Mucosa of gallbladder (tissue), 1 donor: ENCODE data around the gene RHEBL1. TPM values are rescaled to one million over a fixed set of nuclear protein-coding genes. Genes with fewer than 3 reads are reported as not detected.

Experiments used
- DNase-seq: peaks from one replicate; pipeline ENCODE4 v3.0.0-alpha.2; 2020; ENCODE audit warnings: low spot score
- total RNA-seq: library from RNA; stranded (reverse); gene quantifications from one replicate; pipeline ENCODE4 v1.2.1, GENCODE V29; 2021
- donor health status: DM: no; HTN: no; CAD: no.

RHEBL1 gene
- total RNA-seq, 1 donor from 2014 or later = 0.29 TPM

DNA sequence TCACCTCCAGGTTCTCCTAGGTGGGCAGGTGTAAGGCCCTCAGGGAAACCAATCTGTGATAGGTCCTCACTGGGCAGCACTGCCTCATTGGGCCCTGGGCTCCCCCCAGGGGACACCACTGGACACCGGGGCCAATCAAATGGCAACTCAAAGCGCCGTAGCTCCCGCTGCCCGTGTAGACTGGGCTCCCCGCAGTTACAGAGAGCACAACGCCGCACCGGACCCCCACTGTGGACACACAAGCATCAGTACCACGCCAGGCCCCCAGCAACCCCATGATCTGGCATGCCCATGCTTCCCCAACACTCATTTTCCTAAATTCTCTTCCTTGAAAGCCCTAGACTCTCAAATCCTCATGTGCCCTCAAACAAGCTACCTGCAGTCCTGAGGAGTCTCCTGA, 15.3 kb downstream of the RHEBL1 start:
- DNase-seq = no peak

DNA sequence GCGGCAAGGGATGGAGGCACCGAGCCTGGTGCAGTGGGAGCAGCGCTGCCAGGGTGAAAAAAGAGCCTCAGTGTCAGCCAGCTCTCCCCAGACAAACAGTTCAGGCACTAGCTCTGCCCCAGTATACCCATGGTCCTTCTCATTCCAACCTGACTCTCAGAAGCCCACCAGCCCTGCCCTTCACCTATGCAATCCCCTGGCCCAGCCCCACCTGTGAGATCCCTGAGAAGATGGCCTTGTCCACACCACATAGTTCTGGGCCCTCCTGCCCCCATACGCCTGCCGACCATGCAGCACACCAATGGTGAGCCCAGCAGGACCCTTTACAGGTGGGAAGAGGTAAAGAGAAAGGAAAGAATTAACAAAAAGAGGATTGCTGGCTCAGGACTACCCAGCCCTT, 15.7 kb downstream of the RHEBL1 start:
- DNase-seq = no peak

DNA sequence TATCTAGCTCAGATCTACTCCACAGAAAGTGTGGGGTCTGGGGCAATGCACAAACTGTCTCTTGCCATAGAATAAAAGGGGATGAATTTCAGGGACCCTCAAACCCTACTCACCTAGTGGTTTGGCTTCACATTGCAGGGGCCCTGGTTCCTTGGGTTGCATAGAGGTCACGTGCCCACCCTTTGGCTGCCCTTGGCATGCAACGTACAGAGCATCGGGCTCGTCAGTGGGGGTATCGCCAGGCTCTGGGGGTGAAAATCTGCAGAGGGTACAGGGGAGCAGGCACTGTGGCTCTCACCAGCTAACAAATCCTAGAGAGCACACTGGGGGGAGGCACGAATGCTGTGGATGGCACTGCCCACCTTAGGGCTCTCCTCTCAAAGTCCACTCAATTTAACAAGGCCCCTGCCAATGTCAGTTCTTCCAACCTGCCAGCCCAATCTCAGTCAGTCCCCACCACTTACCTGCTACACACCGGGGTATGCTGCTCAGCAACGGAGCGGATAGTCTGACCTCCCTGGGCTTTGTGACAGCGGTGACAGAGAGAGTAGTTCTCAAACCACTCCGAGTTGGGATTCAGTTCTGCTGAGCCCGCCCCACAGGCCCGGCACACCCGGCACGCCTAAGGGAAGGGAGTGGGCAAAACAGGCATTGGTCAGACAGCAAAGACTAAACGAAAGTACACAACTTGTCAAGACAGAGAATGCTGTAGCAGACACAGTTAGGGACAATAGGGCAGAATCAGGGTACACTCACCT, 17.1 kb downstream of the RHEBL1 start:
- no peak for DNase-seq

DNA sequence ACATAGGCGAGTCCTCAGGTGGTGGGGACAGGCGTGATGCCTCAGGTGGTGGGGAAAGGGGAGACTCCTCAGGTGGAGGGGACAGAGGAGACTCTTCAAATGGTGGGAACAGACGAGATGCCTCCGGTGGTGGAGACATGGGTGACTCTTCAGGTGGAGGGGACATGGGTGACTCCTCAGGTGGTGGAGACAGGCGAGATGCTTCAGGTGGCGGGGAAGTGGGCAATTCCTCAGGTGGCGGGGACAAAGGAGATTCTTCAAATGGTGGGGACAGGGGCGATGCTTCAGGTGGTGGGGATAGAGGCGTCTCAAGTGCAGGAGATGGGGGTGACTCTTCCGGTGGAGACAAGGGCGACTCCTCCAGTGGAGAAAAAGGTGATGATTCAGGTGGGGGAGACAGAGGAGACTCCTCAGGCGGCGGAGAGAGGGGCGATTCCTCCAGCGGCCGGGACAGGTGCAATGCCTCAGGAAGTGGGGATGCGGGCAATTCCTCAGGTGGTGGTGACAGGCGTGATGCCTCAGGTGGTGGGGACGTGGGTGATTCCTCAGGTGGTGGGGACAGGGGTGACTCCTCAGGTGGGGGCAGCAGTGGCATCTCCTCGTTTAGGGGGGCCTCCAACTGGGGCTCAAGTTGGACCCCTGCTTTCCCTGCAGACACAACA, 17.9 kb downstream of the RHEBL1 start:
- no peak for DNase-seq

DNA sequence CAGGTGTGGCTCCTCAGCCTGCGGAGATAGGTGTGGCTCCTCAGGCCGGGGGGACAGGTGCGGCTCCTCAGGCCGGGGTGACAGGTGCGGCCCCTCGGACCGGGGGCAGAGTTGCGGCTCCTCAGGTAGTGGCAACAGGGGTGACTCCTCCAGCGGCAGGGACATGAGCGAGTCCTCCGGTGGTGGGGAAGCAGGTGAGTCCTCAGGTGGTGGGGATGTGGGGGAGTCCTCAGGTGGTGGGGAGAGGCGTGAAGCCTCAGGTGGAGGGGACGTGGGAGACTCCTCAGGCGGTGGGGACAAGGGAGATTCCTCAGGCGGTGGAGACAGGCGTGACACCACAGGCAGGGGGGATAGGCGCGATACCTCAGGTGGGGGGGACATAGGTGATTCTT, 18.4 kb downstream of the RHEBL1 start:
- no peak for DNase-seq

DNA sequence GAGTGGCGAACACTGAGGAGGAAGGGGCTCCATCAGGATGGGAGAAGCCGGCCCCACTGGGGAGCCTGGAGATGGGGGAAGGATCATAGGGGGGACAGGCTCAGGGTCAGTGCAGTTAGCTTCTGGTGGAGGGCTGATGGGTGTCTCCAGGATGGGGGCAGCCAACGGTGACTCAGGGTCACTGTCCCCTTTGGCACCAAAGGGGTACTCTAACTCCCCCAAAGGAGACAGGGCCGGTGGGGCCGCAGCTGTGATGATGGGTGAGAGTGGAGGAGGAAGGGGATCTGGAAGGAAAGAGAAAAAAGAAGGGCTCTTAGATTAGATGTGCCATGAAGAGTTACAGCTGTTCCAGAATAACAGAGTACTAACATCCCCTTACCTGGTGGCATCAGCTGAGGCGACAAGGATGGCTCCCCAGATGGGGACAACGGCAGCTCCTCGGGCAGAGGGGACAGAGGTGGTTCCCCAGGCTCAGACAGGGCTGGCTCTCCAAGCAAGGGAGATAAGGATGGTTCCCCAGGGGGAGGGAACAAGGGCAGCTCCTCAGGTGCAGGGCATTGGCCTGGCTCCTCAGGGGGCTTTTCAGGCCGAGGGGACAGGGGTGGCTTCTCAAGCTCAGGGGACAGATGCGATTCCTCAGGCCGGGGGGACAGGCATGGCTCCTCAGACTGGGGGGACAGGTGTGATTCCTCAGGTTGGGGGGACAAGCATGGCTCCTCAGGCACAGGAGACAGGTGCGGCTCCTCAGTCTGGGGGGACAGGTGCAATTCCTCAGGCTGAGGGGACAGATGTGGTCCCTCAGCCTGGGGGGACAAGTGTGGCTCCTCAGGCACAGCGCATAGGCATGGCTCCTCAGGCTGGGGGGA, 19.0 kb downstream of the RHEBL1 start:
- DNase-seq = no peak

DNA sequence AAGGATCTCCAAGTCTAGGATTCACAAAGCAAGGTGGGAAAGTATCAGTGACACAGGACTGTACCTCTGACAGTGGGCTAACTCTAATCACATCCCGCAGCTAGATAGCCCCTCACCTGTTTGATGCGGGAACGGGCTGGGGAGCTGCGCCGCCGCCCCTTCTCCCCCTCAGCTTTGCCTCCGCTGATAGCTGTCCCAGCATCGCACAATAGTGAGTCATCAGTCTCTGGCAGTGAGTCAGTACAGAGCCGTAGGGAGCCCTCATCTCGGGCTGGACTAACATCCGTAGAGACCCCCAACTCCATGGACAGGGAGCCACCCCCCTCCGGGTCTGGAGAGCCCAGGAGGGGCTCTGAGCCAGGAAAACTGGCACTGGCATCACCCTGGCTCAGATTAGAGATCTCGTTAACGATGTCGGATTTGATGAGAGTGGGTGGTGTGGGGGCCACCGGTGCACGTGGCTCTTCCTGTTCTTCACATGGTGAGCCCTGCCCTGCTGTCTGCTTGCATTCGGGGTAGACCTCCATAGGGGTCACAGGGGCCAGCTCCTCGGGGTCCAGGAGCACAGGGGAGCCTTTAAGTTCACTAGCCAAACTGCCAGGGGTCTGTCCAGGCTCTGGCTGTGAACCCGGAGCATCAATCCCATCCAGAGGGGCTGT, 20.1 kb downstream of the RHEBL1 start:
- DNase-seq = no peak

DNA sequence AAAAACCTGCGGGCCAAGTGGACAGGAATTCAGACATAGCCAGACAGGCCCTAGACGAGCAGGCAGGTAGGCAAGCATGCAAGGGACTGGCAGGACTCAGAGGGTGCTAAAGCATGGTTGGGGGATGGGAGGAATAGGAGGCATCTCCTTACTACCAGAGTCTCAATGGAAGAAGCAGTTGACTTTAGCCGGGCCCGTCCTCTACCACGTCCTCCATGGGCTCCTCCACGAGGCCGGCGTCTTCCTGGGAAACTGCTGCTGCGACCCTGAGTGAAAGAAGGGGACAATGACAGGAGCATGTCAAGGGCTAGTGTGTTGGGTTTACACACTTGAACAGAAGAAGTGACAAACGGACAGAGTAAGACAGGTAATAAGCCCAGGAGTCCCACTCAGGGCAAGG, 20.8 kb downstream of the RHEBL1 start:
- DNase-seq = no peak

DNA sequence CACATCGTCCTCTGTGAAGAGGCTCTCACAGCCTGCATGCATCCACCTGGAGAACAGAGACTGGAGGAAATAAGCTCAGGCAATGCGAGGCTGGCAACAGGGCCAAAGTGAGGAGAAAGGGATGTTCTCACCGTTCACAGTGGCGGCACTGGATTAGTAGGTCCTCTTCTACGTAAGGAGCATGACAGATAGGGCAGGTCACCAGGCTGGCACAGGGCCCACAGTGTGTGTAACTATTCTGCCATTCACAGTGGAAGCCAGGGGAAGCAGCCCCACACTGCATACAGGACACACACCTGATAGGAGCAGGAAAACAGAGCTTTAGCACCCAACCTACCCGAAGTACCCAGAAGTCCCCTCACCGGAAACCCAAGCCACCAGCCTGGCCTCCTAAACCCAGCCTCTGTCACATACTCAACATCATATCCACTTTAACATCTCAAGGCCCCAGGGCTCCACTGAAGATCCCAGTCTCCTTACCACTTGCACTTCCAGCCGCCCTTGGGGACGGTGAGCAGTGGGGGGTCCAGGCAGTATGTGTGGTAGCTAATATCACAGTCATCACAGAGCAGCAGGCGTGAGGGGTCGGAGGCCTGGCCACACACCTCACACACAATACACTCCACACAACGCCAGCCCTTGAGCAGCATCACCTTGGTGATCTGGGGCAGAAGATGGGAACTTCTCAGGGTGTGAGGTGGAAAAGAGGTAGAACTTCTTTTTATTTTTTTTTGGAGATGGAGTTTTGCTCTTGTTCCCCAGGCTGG, 23.5 kb downstream of the RHEBL1 start:
- DNase-seq = no peak

DNA sequence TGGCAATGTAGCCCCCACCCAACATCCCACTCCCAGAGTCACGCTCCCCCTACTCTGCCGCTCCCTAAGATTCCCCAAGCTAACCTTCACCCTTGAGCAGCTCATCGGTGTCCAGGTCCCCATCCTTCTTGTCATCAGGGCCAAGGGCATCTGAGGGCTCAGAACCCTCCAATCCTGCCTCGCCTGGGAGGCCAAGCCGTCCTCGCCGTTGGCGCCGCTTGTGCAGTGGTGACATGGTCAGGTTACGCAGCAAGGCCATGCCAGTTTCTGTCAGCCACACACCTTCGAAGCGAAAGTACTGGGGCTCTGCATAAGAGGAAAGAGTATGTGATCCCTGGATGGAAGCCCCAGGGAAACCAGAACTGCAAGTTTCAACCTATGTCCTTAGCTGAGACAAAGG, 25.1 kb downstream of the RHEBL1 start:
- no peak for DNase-seq

DNA sequence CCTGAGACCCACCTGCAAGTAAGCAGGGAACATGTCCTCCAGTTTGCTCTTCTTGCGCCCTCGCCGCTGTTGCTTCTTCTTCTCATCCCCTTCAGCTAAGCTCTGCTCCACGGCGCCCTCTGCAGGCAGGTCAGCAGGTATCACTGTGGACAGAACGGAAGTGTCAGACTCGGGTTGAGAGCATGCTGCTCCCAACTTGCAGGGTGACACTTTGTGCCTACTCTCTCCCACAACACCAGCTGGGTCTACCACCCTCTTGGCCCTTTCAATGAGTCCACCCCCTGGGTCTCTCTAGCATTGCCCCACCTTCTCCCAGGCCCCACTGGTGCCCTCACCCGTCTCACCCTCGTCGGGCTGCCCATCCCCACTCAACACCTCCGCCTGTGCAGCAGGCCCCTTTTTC, 25.9 kb downstream of the RHEBL1 start:
- DNase-seq = no peak

DNA sequence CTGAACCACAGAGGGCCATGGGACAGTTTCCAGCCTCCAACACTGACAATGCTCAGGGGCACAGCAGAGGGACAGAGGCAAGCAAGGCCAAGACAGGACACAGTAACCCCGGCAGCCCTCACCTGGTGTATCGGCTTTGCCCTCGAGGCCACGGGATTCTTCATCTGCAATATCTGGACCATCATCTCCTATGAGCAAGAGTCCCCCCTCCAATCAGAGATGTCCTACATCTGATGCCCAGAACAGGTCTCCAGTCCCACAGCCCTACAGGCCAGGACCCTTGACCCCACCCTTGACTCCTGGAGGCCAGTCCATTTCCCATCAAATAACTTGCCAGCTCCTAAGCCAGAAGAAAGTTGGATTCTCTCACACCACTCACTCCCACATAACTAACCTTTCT, 26.5 kb downstream of the RHEBL1 start:
- DNase-seq = no peak

DNA sequence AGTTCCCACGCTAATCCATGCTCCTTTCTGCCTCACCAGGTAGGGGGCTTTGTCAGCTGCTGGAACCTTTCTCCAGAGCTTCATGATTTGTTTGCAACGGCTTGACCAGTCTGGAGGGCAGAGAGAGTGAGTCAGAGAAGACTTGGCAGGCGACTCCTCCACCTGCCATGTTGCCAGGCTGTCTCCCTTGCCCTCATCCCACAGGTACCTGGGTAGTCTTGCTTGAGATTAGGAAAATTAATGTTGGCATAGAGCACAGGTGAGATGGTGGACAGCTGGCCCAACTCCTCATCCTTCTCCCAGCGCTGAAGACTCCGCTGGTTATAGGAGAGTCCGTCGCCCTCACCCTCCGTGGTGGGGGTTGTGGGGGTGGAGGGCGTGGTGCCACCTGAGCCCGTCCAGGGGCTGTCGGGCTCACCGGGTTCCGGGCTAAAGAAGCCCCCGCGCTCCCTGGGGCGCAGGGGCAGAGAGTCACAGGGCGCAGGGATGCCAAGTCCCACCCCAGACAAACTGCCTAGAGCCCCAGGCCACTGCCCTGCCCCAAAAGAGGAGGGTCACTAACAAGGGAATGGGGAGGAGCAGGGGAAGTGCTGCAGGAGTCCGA, 27.8 kb downstream of the RHEBL1 start:
- DNase-seq = no peak

DNA sequence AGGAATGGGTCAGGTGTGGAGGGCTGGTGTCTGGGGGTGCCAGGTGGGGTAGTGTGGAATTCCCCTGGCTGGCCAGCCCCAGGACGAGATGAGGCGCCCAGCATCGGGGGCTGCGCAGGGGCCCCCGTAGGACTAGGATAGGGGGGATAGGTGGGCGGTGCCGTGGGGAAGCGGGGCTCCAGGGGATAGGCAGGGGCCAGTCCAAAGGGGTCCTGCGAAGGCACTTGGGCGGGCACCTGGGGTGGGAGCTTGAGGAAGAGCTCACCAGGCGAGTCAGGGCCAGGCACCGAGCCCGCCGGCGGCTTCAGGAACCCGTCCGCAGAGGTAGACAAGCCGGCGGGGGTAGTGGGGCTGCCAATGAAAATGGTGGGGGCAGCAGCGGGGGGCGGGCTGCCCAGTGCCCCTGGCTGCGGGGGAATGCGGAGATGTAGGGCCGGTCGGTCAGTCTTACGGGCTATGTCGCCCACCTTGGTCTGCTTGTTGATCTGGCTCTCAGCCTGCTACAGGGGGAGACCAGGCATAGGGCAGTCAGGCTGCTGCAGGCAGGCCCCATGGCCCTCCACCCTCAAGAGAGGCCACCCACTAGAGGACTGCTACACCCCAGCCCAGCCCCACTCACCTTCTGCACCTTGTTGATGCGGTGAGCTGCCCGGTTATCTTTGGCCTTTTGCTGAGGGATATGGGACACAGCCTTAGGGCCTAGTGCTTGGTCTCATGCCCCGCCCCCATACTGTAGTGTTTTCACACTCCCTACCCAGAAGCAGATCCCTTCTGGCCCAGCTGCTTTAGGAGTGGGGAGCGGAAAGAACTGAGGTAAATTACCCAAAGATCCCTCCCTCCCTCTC, 28.5 kb downstream of the RHEBL1 start:
- no peak for DNase-seq

DNA sequence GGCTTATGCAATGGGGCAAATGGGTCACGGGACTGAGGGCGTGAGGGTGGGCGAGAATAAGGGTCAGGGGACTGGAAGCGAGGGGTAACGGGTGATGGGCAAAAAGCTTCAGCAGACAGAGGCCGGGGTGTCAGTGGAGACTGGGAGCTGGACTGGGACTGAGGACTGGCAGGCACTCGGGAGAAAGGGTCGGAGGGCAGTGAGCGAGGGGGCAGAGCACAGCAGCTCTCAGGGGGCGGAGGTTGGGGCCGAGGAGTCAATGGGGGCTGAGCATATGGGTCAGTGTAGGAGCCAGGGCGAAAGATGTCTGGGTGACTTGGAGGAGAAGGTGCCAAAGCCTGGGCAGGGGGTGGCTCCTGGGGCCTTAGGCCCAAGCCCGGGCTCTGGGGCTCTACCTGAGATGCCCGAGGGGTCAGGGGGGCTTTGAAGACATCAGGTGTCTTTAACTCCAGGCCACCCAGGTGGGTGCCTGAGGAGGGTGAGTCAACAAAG, 29.4 kb downstream of the RHEBL1 start:
- no peak for DNase-seq

DNA sequence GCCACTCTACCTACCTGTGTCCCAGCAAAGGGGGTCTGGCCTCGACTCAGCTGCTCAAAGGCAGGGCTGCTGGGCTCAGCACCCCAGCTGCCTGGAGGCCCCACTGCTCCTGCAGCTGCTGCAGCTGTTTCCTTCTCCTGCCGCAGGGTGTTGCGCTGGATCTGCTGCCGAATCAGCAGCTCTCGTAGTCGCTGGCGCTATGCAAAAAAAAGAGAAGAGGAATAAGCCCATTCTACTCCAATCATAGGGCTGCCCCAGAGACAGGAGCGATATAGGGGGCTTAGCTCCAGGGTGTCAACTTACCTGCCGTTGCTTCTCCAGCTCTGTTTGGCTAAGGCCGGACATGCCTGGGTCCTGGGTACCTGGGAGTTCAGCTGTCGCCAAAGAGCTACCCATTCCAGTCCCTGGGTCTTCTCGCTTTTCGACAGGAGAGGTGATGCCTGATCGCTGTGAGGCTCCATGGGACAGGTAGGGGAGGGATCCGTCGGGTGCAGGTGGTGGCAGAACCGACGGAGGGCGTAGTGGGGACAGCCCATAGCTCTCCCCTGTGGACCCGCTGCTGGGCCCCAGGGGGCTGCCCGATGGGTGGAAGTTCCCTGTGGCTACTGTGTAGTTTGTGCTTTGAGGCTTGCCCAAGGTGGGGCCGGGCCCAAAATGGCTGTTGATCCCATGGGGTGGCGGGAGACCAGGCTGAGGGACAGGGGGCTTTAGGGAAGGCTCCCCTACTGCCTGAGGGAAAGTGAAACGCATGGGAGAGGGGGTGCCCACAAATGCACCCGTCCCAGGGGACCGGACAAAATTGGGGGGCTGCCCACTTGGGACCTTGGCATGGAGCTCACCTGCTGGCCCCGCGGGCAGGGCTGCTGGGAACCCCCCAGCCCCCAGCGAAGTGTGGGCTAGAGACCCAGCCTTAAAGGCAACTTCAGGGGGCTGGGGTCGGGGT, 30.1 kb downstream of the RHEBL1 start:
- no peak for DNase-seq

DNA sequence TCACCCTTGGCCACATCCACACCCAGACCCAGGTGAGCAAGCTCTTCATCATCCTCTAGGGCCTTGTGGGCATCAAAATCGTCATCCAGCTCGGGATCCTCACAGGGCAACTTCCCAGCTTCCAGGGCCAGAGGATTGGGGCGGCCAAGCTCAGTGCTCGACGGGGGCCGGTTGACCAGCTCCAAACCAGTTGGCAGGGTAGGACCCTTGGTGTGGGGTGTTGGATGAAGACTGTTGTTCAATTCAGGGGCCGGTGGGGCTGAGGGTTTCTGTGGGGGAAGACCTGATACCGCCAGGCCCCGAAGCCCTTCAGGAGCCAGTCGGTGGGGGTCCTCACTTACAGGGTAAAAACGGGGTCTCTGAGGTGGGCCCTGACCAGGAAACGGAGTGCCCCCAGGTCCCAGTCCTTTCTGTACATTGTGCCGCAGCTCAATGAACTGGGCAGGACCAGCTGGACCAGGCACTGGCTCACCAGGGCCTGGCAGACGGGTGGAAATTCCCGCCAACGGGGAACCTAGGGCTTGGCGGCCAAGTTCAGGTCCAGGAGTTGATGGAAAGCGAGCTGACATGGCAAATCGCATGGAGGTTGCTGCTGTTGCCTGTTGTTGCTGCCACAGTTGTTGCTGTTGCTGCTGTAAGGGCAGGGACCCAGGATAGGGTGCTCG, 31.4 kb downstream of the RHEBL1 start:
- no peak for DNase-seq

DNA sequence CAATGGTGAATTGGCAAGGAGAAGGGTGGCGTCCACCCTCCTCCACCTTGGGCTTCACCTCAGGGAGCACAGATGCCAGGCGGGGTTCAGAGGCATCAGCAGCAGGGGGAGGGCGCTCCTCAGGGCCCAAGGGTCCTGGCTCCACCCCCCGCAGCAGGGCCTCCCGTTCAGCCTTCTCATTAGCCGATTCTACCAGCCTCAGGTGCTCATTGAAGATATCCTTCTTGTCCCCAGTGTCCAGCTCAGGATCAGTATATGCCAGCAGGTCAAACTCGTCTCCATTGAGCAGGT, 31.9 kb downstream of the RHEBL1 start:
- DNase-seq = no peak
